LHCN-M2 (cell line): Measurements from ENCODE around the gene C18orf32. TPM values are rescaled to one million over a fixed set of nuclear protein-coding genes. Genes with fewer than 3 reads are reported as not detected.
A peak's percentile ranks its signal among the peaks of the same experiment; 100 is the strongest.
"Not testable (repeated sequence)": the region's sequence is repeated elsewhere in the genome, so short reads cannot be mapped to it uniquely, and the experiment has no call there.

ENCODE experiments used
- DNase-seq: peaks from one replicate; pipeline ENCODE4 v3.0.0-alpha.2; 2012; ENCODE audit warnings: low read depth
- polyA plus RNA-seq: library from polyadenylated mRNA; unstranded; fragments of >200 nt; gene quantifications from one replicate; pipeline ENCODE4 v1.2.1, GENCODE V29; 2012; ENCODE audit warnings: missing spikeins
- total RNA-seq: library from RNA; depleted of rRNA; stranded (reverse); fragments of >200 nt; gene quantifications from 2 replicates; pipeline ENCODE4 v1.2.3, GENCODE V29; 2014; rRNA removed

C18orf32 gene
- 40.9 and 44.9 TPM in 2 replicates for total RNA-seq
- polyA plus RNA-seq, result 34.8 TPM

DNA sequence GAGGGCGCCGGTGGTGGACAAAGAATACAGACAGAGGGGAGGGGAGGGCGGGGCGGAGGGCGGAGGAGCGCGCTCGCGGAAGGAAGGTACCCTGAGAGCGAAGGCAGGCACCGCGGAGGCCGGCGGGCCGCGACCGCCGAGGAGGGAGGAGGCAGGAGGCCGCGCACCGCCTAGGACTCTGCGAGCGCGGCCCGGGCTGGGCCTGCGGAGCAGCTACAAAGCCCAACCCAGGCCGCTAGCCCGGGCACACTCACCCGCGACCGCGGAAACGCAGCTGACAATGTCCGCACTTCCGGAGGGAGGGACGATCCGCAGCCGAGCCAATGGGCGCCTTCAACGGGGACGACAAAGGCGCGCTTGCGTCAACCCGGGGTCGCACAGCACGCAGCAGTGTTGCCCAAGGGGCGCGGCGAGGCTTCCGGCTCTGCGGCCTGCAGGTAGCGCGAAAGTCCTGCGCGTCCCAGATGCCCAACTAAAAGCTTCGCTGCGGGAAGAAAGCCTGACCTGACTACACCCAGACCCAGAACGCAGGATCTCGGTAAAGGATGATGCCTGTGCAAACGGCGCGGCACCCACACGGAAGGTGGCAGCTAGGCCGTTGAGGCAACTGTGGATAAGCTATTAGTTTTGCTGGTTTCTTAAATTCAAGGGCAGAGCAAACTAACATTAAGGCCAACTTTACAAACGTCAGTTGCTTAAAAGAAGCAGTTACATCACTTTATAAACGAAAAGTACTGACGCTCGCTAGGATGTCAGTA is at the start of gene C18orf32:
C18orf32 (minus strand) TSS at position 282 of the 758 bp plus-strand sequence. CDS start 3,486 bp downstream, outside the sequence.
- DNase-seq, result peak; percentile 91

DNA sequence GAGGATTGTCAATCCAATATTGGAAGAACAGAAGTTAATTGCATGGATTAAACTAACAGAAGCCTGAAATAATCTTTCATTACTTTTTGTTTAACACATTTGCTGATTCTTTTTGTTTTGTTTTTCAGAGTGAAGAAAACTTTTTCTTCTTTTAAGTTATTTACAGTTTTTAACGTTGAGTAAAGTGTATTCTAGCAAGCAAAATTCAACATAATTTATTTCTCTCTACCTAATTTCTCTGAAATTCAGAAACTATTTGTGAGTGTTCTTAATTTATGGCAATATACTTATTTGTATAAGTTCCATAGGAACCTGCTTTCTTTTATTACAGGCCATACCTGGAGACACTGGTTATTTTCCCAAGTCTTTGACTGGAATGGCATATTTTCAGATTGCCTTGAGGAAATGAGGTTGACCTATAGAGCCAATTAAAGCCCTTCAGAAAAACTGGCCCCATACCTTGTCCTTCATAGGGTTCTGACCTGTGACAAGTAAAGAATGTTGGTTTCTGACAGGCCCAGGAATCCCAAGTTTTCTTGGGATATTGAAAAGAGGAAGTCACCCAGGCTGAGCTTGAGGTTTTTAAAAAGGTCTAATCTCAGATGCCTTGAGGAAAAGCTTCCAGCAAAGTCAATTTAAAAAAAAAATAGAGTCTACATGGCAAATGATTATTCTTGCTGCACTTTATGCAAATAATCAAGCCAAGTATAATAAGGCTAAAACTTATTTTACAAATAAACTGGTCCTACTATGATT is 48.0 kb upstream of the C18orf32 start:
- no peak for DNase-seq

DNA sequence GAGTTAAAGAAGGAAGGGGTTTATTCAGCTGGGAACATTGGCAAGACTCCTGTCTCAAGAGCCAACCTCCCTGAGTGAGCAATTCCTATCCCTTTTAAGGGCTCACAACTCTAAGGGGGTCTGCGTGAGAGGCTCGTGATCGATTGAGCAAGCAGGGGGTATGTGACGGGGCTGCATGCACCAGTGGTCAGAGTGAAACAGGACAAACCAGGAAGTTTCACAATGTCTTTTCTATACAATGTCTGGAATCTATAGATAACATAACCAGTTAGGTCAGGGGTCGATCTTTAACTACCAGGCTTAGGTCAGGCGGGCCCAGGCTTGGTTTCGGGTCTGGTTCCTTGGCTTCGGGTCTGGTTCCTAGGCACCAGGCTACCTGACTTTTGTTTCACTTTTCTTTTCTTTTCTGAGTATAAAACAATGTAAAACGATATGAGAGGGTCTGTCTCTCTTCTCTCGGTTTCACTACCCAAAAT is 44.7 kb upstream of the C18orf32 start:
- DNase-seq, result no peak

DNA sequence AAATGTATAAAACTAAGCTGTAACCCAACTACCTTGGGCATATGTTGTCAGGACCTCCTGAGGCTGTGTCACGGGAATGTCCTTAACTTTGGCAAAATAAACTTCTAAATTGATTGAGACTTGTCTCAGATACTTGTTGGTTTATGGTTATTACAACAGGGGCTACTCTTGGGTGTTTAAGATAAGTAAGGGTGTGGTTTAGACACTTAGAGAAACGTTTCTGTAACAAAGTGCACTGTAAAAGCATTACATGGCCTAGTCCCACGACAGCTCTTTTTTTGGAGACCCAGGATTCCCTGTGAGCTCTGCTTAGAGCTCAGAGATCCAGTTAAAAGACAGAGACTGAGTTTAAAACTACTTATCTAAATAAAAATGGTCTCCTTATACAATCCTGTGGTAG is 42.6 kb upstream of the C18orf32 start:
- no peak for DNase-seq

DNA sequence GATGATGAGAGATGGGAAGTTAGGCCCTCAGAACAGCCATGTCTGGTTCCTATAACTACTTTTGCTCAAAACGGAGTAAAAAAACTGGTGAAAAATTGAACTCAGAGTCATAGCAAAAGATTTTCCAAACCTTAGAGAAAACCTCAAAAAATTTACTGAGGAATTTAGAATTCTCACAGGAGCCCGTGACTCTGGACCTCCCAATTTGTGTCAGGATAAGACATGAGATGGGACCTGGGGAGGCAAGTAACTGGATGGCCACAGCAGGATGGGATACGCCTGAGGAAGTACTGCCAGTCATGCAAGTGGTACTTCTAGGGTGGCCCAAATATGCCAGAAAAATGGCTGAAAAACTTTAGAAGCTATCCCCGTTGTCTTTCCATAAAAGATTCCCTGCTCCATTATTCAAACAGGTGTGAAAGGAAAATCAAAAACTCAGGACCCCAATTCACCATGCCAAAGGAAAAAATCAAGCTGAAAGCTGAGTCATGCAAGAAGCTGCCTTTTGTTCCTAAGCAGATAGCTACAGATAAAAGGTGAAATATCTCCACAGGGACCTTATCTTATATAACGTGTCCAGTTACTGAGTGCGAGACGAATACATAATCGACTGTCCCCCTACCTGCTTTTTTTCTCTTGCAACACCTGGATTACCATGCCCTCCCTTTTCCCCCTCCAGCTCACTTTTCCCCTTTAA is 40.7 kb upstream of the C18orf32 start:
- DNase-seq, result no peak

DNA sequence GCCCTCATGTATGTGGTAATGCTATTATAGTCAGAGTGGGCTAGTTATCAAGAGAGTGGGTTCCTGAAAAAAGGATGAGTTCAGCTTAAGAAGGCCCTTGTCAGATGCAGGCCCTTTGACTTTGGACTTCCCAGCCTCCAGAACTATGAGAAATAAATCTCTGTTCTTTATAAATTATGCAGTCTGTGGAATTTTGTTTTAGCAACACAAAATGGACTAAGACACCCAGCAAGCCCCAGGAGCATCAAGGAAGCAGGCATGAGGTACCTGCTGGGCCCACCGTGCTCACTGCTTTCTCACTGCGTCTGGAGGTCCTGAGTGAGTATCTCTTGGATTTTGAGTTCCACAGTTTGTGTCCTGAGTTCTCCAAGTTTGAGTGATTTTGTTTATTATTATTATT is 38.9 kb upstream of the C18orf32 start:
- no peak for DNase-seq

DNA sequence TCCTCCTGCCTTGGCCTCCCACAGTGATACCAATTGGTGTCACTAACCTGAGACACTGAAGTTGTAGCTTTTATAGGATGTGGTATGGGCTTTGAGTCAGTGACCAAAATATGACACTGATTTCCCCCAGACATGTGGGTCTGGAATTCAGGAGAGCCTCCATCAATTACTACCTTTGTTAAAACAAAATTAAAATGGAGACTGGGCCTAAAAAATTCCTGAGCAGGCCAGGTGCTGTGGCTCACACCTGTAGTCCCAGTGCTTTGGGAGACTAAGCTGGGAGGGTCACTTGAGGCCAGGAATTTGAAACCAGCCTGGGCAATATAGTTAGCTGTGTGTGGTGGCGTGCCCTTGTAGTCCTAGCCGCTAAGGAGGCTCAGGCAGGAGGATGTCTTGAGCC is 37.9 kb upstream of the C18orf32 start:
- DNase-seq, result no peak

DNA sequence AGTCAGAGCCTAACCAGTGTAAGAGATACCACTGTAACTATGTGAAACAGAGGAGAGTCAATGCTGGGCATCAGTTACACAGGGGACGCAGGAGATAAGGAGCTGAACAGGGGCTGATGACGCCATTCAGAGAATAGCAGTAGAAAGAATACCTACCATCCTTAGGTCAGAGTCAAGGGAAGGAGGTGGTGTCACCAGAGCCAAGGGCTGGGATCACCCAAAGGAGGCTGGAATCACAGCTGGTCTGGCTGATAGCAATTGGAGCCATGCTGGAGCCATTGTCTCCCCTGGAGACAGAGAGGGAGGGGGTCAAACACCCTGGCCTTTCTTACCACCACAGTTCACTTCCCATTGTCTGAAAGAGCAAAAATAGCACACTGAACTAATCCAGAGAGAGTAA is 37.3 kb upstream of the C18orf32 start:
- no peak for DNase-seq

DNA sequence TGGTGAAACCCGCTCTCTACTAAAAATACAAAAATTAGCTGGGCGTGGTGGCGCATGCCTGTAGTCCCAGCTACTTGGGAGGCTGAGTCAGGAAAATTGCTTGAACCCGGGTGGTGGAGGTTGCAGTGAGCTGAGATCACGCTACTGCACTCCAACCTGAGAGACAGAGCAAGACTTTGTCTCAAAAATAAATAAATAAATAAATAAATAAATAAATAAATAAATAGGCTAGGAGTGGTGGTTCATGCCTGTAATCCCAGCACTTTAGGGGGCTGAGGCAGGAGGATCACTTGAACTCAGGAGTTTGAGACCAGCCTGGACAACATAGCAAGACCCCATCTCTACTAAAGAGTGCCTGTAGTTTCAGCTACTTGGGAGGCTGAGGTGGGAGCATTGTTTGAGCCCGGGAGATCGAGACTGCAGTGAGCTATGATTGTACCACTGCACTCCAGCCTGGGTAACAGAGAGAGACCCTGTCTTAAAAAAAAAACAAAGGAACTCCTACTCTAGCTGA is 36.6 kb upstream of the C18orf32 start:
- not testable (repeated sequence) for DNase-seq

DNA sequence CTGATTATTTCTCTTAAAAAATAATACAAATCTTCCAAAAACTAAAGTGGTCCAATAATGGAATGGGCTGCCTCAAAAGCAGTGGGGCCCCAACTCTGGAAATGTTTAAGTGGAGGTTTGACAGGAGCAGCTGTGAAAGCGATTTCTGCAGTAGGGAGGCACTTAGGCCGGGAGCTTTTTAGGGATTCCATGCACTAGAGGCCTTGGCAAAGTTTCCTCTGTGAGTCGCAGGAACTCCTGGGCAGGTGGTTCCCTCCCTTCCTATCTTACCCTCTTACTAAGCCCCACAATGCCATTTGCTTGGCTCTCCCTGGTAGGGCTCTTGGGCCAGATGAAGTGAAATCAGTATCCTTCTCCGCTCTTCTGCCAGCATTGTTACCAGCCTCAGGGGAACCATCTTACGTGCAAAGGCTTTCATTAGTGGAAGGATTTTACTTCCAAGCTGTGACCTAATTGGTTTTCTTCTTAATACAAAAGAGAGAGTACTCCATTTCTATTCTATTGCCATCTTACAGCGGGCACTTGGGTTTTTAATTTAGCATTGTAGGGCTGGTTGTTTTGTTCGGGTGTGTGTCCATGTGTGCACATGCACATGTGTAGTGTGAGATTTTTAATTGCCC is 34.3 kb upstream of the C18orf32 start:
- DNase-seq, result peak; percentile 56

DNA sequence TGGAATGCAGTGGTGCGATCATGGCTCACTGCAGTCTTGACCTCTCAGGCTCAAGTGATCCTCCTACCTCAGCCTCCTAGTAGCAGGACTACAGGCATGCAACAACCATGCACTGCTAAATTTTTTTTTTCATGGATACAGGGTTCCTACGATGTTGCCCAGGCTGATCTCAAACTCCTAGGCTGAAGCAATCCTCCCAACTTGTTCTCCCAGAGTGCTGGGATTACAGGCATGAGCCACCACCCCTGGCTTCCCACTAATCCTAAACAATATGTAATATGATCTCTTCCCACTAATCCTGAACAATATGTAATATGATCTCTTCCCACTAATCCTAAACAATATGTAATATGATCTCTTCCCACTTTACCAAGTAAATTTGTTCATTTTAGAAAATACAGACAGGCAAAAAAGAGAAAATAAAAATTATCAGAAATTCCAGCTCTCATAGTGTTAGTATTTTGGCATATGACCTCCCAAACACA is 33.7 kb upstream of the C18orf32 start:
- peak; percentile 65 for DNase-seq

DNA sequence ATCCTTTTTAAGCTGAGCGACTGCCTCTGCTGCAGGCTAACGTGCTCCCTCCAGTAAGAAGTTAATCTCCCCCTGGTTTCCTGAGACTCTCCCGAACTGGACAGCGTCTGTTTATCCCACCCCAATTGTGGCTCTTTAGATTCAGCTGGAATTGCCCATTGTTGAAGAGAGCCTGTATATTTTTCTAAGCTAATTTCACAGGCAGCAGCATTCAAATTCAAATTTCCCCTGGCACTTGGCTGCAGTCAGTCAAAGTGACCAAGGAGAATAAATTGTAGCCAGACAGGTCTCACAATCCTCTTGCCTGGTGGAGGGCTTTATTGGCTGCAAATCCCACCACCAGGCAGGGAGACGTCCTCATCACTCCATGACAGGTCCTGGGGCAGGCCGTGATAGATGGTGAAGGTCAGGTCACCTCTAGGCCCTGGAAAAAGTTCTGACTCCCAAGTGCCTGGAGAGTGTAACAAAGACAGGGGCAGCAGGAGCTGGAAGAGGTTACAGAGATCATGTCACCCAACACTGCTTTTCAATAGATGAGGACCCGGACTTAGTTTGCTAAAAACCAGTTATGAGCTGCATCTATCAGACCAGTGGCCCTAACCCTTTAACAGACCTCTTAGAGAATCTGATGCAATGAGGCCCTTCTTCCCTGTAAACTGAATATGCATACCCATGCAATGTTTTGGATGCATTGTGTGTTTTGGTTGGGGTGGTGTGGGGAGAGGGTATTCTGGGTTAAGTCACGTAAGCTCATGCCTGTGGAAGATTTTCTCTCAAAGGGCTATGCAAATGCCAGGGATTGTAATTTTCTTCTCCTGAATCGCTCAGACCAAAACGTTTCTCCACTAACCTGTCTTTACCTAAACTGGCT is 32.3 kb upstream of the C18orf32 start:
- DNase-seq, result no peak

DNA sequence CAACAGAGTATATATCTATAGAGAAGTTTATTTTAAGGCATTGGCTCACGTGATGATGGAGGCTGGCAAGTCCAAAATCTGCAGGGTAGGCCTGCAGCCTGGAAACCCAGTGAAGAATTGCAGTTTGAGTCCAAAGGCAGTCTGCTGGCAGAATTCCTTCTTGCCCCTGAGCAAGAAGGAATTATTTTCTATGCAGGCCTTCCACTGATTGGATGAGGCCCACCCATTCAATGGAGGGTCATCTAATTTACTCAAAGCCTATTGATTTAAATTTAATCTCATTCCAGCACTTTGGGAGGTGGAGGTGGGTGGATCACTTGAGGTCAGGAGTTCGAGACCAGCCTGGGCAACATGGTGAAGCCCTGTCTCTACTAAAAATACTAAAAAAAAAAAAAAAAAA is 30.4 kb upstream of the C18orf32 start:
- DNase-seq, result no peak

DNA sequence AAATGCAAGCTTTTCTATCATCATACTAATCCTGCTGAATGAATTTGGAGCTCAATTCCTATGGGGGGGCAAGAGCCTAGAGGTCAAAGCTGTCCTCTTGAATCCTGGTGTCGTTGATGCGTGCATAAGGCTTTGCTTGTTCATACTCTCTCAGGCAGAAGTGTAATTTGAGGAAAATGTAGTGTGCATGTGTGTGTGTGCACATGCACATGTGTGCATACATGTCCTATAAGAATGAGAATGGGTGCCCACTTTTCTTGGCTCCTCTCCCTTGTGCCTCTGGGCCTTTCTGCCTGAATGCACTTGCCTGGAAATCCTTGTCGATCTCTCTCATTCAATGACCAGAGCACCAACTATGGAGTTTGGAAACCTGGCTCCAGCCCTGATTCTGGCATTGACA is 28.5 kb upstream of the C18orf32 start:
- no peak for DNase-seq

DNA sequence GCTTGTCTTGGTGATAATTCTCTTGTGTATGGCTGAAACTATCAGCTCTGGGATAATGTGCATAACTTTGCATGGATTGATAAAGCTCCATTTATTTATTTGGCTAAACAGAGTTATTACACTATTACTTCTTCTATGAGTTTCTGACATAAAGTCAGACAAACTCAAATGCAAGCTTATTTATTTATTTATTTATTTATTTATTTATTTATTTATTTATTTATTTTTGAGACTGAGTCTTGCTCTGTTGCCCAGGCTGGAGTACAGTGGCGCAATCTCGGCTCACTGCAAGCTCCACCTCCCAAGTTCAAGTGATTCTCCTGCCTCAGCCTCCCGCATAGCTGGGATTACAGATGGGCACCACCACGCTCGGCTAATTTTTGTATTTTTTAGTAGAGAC is 28.0 kb upstream of the C18orf32 start:
- not testable (repeated sequence) for DNase-seq

DNA sequence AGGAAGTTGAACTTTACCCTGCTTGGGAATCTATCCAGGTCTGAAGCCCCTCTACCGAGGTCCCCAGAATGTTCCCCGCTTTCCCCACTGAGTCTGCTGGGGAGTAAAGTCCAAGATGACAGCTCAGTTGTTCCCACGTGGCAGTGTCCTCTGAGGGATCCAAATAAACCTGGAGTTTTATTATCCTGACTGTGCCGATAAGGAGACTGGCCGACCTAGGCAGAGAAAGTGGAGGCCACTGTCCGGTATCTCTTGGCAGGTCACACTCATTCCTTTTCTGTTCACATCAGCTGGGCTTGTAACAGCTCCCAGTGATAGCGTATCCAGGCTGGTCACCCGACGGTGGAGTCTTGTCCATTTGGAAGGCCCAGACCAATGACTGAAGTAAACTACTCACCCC is 27.5 kb upstream of the C18orf32 start:
- DNase-seq, result no peak

DNA sequence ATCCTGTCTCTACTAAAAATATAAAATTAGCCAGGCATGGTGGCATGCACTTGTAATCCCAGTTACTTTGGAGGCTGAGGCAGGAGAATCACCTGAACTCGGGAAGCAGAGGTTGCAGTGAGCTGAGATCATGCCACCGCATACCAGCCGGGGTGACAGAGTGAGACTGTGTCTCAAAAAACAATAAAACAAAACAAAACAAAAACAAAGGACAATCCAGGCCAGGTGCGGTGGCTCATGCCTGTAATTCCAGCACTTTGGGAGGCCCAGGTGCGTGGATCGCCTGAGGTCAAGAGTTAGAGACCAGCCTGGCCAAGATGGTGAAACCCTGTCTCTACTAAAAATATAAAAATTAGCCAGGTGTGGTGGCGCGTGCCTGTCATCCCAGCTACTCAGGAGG is 25.8 kb upstream of the C18orf32 start:
- not testable (repeated sequence) for DNase-seq

DNA sequence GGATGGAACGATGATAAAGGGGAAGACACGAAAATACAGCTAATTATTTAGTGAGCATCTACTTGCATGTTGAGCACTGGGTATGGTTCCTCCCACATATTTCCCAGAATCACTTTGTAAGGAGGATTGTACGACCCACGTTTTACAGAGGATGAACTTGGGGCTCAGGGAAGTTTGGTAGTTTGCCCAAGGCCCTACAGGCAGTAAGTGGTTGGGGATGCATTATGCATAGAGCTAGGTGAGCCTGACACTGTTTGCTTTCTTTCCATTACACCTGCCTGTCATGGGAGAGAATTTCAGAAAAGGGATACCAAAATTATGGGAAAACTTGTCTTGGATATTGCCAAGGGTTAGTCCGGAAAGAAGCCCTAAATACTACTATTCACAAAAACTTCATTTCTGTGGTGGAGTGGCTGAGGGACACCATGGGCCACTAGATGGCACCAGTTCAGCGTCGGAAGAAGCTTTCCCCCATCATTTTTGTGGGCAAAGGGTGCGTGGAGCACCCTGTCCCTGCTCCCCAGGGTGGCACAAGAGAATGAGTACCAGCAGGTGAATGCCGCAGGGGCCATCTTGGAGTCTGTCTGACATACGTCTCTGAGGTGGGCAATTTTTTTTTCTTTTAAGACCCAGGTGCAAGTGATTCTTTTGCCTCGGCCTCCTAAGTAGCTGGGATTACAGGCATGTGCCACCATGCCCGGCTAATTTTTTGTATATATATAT is 23.5 kb upstream of the C18orf32 start:
- peak; percentile 39 for DNase-seq

DNA sequence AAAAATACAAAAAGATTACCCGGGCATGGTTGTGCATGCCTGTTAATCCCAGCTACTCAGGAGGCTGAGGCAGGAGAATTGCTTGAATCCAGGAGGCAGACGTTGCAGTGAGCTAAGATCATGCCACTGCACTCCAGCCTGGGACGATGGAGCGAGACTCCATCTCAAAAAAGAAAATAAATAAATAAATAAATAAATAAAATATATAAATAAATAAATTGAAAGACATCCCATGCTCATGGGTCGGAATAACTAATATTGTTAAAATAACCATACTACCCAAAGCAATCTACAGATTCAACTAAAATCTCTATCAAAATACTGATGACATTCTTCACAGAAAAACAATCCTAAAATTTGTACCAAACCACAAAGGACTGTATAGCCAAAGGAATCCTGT is 19.4 kb upstream of the C18orf32 start:
- DNase-seq, result not testable (repeated sequence)

DNA sequence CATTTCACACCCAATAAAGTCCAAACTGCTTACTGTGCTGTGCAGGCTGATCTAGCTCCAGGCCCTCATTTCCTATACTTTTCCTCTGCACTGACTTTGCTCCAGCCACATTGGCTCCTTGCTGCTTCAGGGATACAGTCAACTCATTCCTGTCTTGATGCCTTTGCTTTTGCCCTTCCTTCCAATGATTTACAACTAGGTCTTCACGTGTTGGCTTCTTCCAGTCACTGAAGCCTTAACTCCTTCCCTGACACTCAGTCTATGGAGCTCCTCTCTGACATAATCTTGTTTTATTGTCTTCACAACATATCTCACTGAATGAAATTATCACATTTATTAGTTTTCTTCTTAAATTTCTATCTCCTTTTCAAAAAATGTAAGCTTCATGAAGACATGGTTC is 16.9 kb upstream of the C18orf32 start:
- DNase-seq, result no peak
